ENCODE data around the gene MYO15A. TPM values are rescaled to one million over a fixed set of nuclear protein-coding genes. Genes with fewer than 3 reads are reported as not detected.

The MYO15A gene
- total RNA-seq, 4 donors from 2014 or later: 2.3 to 7.5 (median 2.9) TPM

- DNase-seq (ENCODE audit: low spot score in 2 of 2): no peak
- 77 to 87% methylated on average over 8 to 9 of the region's 9 CpGs for WGBS, 2 donors
- Histone ChIP-seq H3K36me3 (peaks cover 0 to 7% (median 0%) of the 10 kb centered on the region in 3 donors), H3K27me3 (no peaks in the 10 kb centered on the region), H3K9me3 (no peaks in the 10 kb centered on the region), H3K4me3 (no peak overlapping the region), H3K27ac (no peak overlapping the region), H3K4me1 (peaks cover 0 to 26% (median 8%) of the 10 kb centered on the region in 4 donors)
- TF ChIP-seq CTCF (IDR thresholded peaks at IDR 0.05) (no peak), POLR2A (IDR thresholded peaks at IDR 0.05) (no peak), EP300 (IDR thresholded peaks at IDR 0.05) (no peak)
Observed at GRCh38 chr17:18151290-18151689, 42.7 kb downstream of the MYO15A start.

GRCh38 chr17:18155179-18155578, 46.6 kb downstream of the MYO15A start:
- no peaks in the 10 kb centered on the region for H3K27me3 ChIP-seq
- H3K4me3 ChIP-seq: no peak overlapping the region
- peaks cover 0 to 3% (median 0%) of the 10 kb centered on the region in 3 donors for H3K36me3 ChIP-seq
- 95 to 96% methylated on average over 12 to 14 of the region's 14 CpGs for WGBS, 2 donors
- DNase-seq (ENCODE audit: low spot score in 2 of 2): no peak
- peak overlapping the region in 1 of 4 donors; percentile 86 for H3K27ac ChIP-seq
- no peaks in the 10 kb centered on the region for H3K9me3 ChIP-seq
- peaks cover 0 to 57% (median 21%) of the 10 kb centered on the region in 4 donors for H3K4me1 ChIP-seq
- TF ChIP-seq POLR2A (IDR thresholded peaks at IDR 0.05): no peak
- TF ChIP-seq EP300 (IDR thresholded peaks at IDR 0.05): no peak
- TF ChIP-seq CTCF (IDR thresholded peaks at IDR 0.05): no peak

GRCh38 chr17:18156171-18156975, 47.8 kb downstream of the MYO15A start:
- 55 to 56% methylated on average over 6 to 8 of the region's 8 CpGs for WGBS, 2 donors
- DNase-seq (ENCODE audit: low spot score in 2 of 2): no peak
- H3K27ac ChIP-seq: peak overlapping the region in 2 of 4 donors; percentile 83 to 90

GRCh38 chr17:18156976-18157280, 48.4 kb downstream of the MYO15A start:
- no peaks in the 10 kb centered on the region for H3K27me3 ChIP-seq
- 89 to 95% methylated on average over 1 to 10 of the region's 10 CpGs for WGBS, 2 donors
- no peak overlapping the region for H3K4me3 ChIP-seq
- peaks cover 0 to 54% (median 21%) of the 10 kb centered on the region in 4 donors for H3K4me1 ChIP-seq
- H3K27ac ChIP-seq: peak overlapping the region in 2 of 4 donors; percentile 83 to 90
- no peak for TF ChIP-seq CTCF (IDR thresholded peaks at IDR 0.05)
- no peak for DNase-seq (ENCODE audit: low spot score in 2 of 2)
- no peaks in the 10 kb centered on the region for H3K36me3 ChIP-seq
- no peaks in the 10 kb centered on the region for H3K9me3 ChIP-seq

More at GRCh38 chr17:18156171-18156975, 47.8 kb downstream of the MYO15A start:
- Histone ChIP-seq H3K4me1 (peaks cover 0 to 57% (median 21%) of the 10 kb centered on the region in 4 donors), H3K36me3 (no peaks in the 10 kb centered on the region), H3K4me3 (no peak overlapping the region), H3K27me3 (no peaks in the 10 kb centered on the region), H3K9me3 (no peaks in the 10 kb centered on the region)
- TF ChIP-seq CTCF (IDR thresholded peaks at IDR 0.05): no peak
- TF ChIP-seq POLR2A (IDR thresholded peaks at IDR 0.05): no peak
- TF ChIP-seq EP300 (IDR thresholded peaks at IDR 0.05): no peak

- Histone ChIP-seq H3K36me3 (no peaks in the 10 kb centered on the region), H3K27ac (peak overlapping the region; percentile 59 to 90 (median 80)), H3K9me3 (no peaks in the 10 kb centered on the region), H3K4me3 (peak overlapping the region in 1 of 4 donors; percentile 61), H3K4me1 (peaks cover 0 to 48% (median 20%) of the 10 kb centered on the region in 4 donors), H3K27me3 (no peaks in the 10 kb centered on the region)
- no peak for DNase-seq (ENCODE audit: low spot score in 2 of 2)
- TF ChIP-seq EP300 (IDR thresholded peaks at IDR 0.05) (no peak), CTCF (IDR thresholded peaks at IDR 0.05) (no peak)
- 64% methylated on average over 20 to 22 of the region's 22 CpGs for WGBS, 2 donors
Observed at GRCh38 chr17:18157354-18157985, 48.9 kb downstream of the MYO15A start.
